ENCODE data around the gene ETV5. TPM values are rescaled to one million over a fixed set of nuclear protein-coding genes. Genes with fewer than 3 reads are reported as not detected.

ETV5 gene
- total RNA-seq, 2 donors from 2014 or later, result 1.5 to 3.5 TPM

DNA sequence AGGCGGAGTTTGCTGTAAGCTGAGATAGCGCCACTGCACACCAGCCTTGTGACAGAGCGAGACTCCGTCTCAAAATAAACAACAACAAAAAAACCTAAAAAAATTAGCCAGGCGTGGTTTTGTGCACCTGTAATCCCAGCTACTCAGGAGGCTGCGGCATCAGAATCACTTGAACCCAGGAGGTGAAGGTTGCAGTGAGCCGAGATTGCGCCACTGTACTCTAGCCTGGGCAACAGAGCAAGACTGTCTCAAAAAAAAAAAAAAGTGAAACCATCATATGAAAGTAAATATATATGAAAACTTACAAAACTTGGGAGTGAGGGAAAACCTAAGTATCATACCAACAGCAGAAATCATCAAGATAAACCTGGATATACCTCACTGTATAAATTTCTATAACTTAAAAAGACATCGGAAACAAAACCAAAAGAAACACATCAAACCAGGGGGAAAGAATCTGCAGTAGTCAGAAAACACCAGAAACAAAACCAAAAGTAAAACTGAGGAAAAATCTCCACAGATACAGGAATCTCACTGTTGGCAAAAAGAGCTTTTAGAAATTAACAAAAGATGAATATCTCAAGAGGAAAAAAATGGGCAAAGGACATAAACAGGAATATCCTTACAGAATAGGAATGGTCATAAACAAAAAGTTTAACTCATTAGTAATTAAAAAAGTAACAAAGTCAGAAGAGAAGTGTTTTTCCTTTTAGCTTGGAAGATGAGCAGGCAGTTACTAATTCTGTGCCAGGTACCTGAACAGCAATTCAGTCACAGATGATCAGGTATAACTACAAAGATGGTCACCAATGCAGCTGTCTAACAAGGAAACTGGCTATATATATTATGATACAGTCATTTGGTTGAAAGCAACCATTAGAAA is 41.3 kb downstream of the ETV5 start:
- Mint-ChIP-seq H3K9me3 (peaks cover 0 to 4% of the 10 kb centered on the region in 2 donors), H3K36me3 (no peaks in the 10 kb centered on the region), H3K27ac (peak overlapping the region in 1 of 2 donors; percentile 55)
- no peak for DNase-seq (ENCODE audit: low spot score in 2 of 2)
- ATAC-seq, result peak; percentile 54 to 67

DNA sequence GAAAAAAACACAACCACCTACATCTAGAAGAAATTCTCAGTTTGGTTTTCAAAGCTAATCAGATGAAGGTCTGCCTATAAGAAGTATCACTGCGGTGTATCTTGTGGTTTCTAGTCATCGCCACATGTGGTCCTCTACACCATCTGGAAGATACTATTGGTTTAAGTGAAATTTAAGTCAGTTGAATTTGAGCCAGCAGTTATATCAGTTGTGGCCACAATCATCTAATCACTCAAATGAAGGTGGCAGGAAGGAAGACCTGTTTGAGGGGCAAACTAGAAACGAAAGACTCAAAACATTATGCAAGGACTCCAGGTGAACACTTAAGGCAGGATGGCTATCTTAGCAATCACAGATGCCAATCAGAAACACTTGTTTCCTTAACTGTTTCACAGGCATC is 48.7 kb downstream of the ETV5 start:
- no peaks in the 10 kb centered on the region for H3K36me3 Mint-ChIP-seq
- H3K9me3 Mint-ChIP-seq, result no peaks in the 10 kb centered on the region
- ATAC-seq, result peak; percentile 96 to 97
- no peak overlapping the region for H3K27ac Mint-ChIP-seq
- peak in 1 of 2 donors; percentile 15 for DNase-seq (ENCODE audit: low spot score in 2 of 2)

DNA sequence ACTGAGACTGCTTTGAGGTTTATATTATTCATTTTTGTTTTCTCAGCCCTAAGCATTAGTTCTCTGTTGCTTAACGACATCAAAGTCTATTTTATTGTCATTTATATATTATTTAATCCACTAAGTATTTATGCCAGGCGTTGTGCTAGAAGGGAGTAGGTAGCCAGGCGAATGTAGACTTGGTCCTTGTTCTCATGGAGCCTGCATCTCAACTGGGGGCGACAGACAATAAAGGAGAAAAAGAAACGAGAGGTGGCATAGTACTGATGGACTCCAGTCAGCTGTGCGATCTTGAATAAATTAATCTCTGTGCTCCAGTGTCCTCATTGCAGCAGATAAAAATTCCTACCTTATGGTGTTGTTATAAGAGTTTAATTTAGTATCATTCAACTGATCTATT is 49.7 kb downstream of the ETV5 start:
- H3K9me3 Mint-ChIP-seq, result no peaks in the 10 kb centered on the region
- no peak for DNase-seq (ENCODE audit: low spot score in 2 of 2)
- no peak for ATAC-seq
- no peaks in the 10 kb centered on the region for H3K36me3 Mint-ChIP-seq
- no peak overlapping the region for H3K27ac Mint-ChIP-seq

DNA sequence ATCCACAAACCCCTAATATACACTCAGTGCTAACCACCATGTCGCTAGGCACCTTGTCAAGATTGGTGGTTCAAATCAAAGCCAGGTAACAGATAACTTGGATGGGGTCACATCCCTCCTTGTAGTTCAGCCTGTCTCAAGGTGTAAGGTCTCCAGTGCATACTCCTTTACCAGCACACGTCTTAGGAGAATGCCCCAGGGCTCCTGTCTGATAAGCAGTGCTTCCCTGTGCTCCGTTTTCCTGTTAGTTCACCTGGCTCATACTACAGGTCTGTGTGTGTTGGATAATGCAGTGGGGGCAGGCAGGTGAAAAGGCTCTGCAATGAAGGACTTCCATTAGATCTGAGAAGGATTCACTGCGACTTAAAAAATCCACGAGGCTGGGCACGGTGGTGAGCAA is 50.7 kb downstream of the ETV5 start:
- Mint-ChIP-seq H3K36me3 (no peaks in the 10 kb centered on the region), H3K9me3 (no peaks in the 10 kb centered on the region), H3K27ac (no peak overlapping the region)
- no peak for ATAC-seq
- DNase-seq (ENCODE audit: low spot score in 2 of 2), result no peak

DNA sequence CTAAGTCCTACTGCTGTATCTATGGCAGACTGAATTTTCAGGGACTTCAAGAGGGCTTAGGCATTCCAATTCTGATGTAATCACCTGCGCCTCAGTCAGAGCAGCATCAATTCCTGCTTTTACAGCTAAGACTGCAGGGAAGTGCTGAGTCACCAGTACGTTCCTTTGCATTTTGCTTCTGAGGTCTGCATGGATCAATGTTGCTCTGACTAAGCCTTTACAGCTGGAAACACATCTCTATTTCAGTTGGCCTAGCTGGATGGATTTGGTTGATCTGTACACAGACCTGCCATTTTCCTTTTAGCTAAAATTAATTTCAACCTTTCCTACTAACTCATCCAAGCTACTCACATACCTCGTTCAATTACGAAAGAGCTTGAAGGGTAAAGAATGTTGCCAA is 51.3 kb downstream of the ETV5 start:
- Mint-ChIP-seq H3K27ac (no peak overlapping the region), H3K36me3 (no peaks in the 10 kb centered on the region), H3K9me3 (no peaks in the 10 kb centered on the region)
- ATAC-seq (no peak), DNase-seq (ENCODE audit: low spot score in 2 of 2) (no peak)

DNA sequence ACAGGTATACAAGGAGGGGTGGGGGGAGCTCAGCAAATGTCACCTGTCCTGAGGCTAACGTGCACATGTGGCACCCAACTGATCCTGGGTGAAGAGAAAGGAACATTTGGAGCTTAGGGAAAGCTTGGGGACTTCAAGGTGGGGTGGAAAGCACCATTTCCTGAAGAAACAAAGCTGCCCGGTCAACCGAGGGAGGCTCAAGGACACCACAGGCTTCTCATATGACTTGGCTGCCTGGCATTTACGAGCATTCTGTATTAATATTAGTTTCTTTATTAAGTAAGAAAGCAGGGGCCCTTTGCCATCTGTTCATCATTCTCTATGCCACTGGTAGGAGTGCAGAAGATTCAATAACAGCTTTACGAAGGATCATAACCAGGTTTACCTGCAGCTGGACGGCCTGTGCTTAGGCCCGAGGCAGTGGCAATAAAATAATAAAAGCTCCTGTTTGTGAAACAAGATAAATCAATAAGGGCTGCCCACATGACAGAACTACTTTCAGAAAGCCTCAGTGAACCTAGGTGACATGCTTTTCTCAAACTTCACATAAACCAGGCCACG is 54.0 kb downstream of the ETV5 start:
- Mint-ChIP-seq H3K9me3 (no peaks in the 10 kb centered on the region), H3K27ac (no peak overlapping the region), H3K36me3 (no peaks in the 10 kb centered on the region)
- DNase-seq (ENCODE audit: low spot score in 2 of 2) (no peak), ATAC-seq (no peak)

DNA sequence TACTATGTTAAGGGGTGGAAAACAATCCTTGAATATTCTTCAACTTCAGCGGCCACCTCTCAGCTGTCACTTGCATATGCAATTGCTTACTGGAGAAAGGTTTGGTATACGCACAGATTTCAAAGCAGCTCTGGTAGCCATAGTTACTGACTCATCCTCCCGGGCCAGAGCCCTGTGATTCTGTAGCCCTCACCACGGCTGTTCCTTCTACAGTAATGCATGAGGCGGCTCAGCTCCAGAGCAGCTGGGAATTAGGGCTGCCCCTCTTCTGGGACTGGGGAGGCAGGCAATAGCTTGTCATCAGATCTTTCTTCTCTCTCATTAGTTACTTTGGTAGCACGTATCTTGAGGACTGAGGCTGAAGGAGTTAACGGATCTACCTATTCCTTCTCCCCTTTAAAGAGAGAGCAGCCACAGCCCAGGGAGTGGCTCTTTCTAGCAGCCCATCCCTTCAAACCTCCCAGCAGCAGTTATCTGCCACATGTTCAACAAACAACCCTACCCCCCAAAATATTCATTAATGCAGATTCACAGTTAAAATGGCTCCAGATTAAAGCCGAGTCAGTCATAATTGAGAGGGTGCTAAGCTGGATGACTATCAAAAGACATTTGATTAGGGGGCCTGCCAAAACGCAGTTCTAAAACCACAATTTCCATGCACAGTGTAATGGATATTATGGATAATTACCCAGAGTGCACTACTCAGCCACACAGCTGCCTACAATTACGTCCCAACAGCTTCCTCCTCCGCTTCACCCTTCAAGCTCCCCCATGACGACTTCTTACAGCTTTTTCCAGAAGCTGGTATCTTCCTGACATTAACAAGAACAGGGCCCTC is 54.7 kb downstream of the ETV5 start:
- Mint-ChIP-seq H3K9me3 (no peaks in the 10 kb centered on the region), H3K36me3 (no peaks in the 10 kb centered on the region)

DNA sequence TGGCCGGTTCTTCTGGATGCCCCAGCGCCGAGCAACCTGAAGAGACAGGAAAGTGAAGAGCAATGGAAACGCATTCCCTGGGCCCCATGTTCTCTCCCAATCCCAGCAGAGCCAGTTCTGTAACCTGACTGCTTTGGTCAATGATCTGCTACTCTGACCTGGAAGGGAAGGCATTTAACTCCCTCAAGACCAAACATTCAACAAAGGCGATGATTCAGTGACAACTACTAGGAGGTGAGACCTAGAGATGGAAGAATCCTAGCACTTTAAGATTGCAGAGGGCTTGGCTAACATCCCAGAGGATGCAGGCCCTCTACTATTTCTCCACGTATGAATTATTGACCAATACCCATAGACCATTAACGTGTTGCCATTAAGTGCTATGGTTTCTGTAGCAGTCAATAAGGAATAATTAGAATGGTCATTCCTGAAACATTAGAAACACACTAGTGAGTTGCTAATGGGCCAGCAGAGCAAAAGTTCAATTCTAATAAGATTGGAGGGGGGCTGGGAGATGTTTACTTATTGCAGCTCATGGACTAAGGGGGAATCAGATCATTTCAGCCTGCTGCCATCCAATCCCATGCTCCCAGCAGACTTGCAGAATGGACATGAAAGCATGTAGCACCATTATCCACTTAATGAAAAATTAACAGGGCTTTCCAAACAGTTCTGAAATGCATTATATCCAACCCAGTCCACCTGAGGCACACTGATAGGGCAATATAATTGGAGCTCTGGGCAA is 56.6 kb downstream of the ETV5 start:
- Mint-ChIP-seq H3K9me3 (no peaks in the 10 kb centered on the region), H3K36me3 (no peaks in the 10 kb centered on the region), H3K27ac (no peak overlapping the region)
- ATAC-seq, result no peak
- DNase-seq (ENCODE audit: low spot score in 2 of 2), result no peak

More for the DNA sequence above, 54.7 kb downstream of the ETV5 start:
- no peak for ATAC-seq
- no peak overlapping the region for H3K27ac Mint-ChIP-seq
- no peak for DNase-seq (ENCODE audit: low spot score in 2 of 2)

DNA sequence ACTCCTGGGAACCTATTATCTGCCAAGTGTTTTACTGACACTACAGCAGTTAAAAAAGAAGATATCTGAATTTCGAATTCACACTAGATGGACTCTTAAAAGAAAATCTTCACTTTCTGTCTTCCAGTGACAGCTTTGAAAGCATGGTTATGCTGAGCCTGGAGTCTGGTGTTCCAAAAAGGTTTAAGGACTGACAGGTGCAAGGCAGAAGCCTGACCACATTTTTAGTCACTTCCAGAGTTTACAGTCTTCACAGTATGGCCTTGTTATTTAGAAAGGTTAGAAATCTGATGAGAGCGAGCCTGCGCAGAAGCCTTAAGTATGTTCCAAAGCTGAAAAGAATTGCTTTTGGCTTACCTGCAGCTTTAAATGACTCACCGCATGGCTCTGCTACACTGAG is 59.9 kb downstream of the ETV5 start:
- DNase-seq (ENCODE audit: low spot score in 2 of 2) (no peak), ATAC-seq (no peak)
- no peak overlapping the region for H3K27ac Mint-ChIP-seq
- no peaks in the 10 kb centered on the region for H3K36me3 Mint-ChIP-seq
- H3K9me3 Mint-ChIP-seq, result no peaks in the 10 kb centered on the region

DNA sequence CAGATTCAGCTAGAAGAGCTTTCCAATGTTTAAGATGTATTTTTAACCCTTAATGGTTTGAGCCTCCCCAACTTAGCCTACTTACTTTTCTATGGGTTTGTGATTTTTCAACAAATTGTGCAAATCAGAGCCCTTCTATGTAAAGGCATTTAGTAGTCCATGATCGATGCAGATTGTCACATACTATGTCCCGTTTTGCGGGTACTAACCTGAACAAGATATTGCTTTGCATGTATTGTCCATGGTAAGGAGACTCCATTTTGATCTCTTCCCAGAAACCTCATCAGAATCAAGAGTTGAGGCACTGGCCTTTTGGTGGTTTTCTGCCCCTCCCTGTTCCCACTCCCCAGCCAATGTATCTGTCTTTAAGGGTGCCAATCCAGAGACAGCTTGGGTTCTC is 60.8 kb downstream of the ETV5 start:
- Mint-ChIP-seq H3K36me3 (no peaks in the 10 kb centered on the region), H3K9me3 (no peaks in the 10 kb centered on the region), H3K27ac (no peak overlapping the region)
- DNase-seq (ENCODE audit: low spot score in 2 of 2) (no peak), ATAC-seq (no peak)

DNA sequence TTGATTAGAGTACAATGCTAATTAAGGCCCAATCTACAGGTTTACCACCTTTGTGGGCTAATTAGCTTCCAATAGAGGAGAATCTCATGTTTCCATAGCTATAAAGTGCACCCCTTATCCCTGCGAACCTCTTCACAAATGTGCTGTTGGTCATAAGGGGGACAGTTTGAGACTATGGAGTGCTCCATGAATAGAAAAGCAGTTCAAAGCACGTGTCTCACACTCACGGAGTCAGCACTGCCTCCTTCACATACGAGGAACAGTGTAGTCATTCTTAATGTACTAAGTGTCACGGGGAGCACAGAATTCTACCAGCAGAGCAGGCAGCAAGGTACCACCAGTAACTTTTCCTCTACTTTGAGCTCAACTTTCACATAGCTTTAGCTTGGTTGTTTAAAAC is 62.1 kb downstream of the ETV5 start:
- H3K27ac Mint-ChIP-seq, result no peak overlapping the region
- no peaks in the 10 kb centered on the region for H3K36me3 Mint-ChIP-seq
- DNase-seq (ENCODE audit: low spot score in 2 of 2) (no peak), ATAC-seq (no peak)
- H3K9me3 Mint-ChIP-seq, result no peaks in the 10 kb centered on the region

DNA sequence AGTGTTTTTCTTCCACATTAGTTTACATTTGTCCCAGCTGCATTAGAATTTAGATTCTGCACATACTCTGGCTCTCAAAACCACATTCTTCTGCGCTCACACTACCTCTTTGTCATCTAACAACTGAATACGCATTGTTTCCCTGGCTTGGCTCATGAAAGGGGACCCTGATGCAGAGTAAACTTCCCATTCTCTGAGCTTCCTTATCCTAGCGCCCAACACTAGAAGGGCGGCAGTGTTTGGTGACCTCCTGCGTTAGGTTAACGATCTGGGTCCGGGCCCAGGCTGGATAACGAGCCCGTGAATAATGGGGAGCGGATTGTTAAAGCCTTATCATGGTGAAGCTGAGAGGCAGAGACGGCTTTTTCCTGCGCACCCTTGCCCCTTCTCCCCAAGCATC is 63.9 kb downstream of the ETV5 start:
- ATAC-seq (no peak), DNase-seq (ENCODE audit: low spot score in 2 of 2) (no peak)
- H3K36me3 Mint-ChIP-seq, result no peaks in the 10 kb centered on the region
- no peaks in the 10 kb centered on the region for H3K9me3 Mint-ChIP-seq
- H3K27ac Mint-ChIP-seq, result no peak overlapping the region

DNA sequence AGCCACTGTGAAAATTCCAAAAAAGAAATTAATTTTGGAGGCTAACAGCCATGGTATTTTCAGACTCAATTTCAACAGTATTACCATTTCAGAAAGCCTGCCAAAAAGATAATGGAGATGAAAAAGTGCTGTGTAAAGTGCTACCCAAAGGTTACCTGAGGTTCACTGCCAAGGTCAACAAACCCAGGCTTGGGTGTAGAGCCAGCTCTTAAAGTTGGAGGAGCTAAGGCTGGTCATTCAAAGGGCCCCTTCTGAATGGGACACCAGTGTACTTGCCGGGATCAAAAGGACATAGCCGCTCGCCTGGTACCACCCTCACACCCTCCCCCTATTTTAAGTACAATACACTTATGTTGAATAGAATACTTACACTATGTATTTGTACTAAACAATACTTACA is 64.5 kb downstream of the ETV5 start:
- Mint-ChIP-seq H3K9me3 (no peaks in the 10 kb centered on the region), H3K36me3 (no peaks in the 10 kb centered on the region), H3K27ac (no peak overlapping the region)
- ATAC-seq (no peak), DNase-seq (ENCODE audit: low spot score in 2 of 2) (no peak)

DNA sequence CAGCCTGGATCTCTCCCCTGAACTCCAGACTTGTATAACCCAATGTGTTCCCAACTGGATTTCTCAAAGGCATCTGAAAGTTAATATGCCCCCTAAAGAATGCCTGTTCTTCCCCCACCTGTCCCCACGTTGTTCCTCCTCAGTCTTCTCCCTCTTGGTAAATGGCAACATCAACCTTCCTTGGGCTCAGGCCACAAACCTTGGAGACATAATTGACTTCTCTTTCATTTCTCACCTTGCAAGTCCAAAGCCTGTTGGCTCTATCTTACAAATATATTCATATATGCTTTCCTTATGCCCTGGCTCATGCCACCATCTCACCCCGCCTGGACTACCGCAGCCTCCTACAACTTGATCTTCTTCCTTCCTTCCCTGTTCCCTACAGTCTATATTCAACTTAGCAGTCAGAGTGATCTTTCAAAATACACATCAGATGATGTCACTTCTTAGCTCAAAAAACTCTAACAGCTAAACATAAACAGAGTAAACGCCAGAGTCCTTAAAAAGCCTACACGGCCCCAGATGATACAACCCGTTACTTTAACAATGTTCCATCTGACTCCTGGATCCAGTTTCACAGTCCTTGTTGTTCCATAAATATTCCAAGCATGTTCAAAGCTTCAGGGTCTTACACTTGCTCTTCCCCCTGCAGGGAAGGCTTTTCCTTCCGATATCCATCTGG is 66.2 kb downstream of the ETV5 start:
- peaks cover 0 to 4% of the 10 kb centered on the region in 2 donors for H3K36me3 Mint-ChIP-seq
- no peak for DNase-seq (ENCODE audit: low spot score in 2 of 2)
- no peaks in the 10 kb centered on the region for H3K9me3 Mint-ChIP-seq
- no peak for ATAC-seq
- H3K27ac Mint-ChIP-seq, result no peak overlapping the region

DNA sequence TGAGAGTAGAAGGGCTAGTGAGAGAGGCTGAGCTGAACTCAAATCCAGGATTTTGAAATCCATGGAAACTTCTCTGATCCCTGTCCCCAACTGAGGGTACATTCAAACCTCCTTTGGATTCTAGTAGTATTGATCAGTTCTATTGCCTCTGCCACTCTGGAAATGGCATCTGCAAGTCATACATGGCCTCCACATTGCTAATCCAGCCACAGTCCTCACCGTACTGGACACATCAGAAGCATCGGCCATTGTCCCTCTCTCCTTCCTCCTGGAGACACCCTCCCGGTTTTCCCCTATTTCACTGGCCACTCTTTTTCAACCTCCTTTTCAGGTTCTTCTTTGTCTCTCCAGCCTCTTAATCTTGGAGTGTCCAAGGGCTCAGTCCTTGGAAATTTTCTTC is 66.9 kb downstream of the ETV5 start:
- Mint-ChIP-seq H3K27ac (no peak overlapping the region), H3K36me3 (peaks cover 0 to 4% of the 10 kb centered on the region in 2 donors), H3K9me3 (no peaks in the 10 kb centered on the region)
- ATAC-seq (no peak), DNase-seq (ENCODE audit: low spot score in 2 of 2) (no peak)

DNA sequence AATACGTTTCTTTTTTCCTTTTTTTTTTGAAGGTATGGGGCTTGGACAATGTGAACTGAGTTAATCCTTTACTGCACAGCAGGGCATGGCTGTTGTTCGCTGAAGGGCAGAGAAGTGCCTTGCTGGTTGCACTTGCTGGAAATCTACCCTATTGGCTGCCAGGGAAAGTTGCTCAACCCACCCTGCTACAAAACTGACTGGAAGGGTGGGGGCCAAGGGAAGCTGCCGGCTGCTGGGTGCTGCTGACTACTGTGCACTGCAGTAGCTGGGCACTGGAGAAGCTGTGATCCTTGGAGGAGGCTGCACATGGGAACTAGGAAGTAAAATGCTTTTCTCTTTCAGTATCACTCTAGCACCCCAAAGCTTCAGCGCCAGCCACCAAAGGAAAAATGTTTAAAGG is 70.5 kb downstream of the ETV5 start:
- DNase-seq (ENCODE audit: low spot score in 2 of 2), result no peak
- ATAC-seq, result no peak
- Mint-ChIP-seq H3K36me3 (peaks cover 0 to 4% of the 10 kb centered on the region in 2 donors), H3K9me3 (no peaks in the 10 kb centered on the region), H3K27ac (no peak overlapping the region)
